Measurements from ENCODE around the gene LDLRAP1.

Gene LDLRAP1

DNA sequence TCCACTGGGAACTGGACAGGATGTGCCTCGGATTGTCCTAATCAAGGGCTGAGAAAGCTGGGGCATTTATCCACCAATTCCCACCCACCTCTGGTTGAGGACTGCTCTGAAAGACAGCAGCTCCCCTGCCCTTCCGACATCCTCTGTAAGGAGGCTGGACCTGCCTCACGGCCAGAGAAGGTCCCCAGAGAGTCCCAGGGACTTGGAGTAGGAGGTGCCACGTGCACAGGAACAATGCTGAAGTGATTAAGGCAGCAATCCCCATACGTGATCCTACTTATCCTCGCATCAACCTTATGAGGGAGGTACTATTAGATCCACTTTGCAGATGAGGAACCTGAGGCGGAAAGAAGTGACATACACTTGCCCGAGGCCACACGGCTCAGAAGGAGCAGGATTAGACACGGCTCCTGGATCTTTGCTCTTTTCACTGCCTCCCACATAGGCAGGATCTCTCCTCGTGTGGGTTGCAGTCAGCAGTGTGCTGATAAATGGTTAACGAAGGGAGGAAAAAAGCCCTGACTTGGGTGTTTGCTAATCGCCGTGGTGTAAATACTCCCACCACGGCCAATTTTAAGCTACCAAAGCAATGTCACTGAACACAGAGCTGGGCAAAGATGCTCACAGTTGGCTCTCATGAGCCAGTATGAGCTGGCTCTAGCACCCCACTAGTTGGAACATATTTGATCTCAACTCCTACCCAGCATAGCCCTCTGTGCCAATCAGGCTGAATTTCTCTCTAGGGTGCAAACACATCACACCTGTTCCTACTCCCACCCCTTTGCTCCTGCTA is 18.6 kb upstream of the LDLRAP1 start:
- no peak for DNase-seq

DNA sequence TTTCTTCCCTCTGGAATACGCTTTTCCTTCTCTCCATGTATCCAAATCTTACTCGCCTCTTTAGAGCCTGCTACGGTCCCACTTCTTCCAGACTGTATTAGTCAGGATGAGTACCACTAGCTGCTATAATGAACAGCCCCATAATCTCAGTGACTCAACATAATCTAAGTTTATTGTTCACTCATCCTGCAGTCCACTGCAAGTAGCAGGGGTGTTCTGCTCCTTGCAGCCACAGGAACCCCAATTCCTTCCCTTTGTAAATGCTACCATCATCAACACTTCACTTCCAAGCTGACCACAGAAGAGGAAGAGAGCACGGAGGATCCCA is 18.1 kb upstream of the LDLRAP1 start:
- DNase-seq = no peak

DNA sequence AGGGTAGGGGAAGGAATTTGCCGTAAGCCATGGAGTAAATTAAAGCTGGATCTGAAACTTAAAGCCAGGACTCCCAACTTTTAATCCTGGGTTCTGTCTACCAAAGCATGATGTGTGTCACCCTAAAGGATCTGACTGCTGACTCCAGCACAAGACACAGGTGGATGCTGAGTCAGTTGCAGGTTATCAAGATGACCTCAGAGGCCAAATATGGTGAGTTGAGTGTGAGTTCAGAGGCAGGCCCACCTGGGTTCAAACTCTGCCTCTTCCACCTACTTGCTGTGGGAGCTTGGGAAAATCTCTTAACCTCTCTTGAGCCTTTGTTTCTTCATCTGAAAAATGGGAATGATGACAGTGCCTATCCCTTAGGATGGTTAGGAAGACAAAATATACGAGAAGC is 16.7 kb upstream of the LDLRAP1 start:
- no peak for DNase-seq

DNA sequence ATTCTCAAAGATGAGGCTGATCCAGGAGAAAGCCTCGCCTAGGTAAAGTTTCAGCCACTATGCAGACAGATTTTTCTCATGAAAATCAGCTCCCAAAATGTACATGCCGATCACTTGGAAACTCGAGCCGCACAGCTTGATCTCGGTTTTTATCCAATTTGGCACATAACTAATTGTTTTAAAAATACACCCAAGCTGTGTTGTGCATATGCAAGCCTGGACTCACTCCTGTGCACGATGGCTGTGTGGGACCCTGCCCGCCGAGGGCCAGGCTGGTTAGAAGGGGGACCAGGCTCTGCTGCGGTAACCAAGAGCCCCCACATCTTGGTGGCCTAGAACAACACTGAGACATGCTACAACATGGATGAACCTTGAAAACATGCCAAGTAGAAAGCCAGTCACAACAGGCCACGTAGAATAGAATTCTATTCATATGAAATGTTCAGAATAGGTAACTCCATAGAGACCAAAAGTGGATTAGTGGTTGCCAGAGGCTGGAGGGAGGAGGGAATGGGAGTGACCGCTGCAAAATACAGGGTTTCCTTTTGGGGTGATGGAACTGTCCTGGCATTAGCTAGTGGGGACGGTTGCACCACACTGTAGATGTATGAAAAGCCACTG is 16.1 kb upstream of the LDLRAP1 start:
- DNase-seq = no peak

DNA sequence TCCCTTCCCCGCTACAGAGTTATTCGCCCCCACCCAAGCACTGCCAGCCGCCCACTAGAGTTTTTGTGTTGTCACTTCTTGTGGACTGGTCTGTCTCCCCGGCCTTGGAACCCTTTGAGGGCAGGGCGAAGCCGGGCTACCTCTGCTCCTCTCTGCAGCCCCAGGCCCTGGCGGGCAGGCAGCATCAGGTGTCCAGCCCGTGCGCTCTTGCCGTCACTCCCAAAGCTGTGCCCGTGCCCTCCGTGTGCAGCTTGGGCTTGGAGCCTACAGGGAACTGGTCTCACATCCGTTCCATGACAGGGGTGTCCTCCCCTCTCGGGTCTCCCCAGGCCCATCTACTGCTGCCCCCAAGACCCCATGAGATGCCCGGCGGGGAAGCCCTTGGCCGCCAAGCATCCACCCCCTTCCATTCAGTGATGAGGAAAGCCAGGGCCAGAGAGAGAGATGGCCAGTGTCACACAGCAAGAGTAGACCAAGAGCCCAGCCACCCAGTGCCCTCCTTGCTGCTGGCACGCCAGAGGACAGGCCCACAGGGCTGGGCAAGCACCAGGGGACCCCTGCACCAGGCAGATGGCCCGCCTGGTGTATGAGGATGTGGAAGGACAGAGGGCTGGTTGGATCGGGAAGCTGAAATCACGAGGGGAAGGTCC is 15.3 kb upstream of the LDLRAP1 start:
- no peak for DNase-seq

DNA sequence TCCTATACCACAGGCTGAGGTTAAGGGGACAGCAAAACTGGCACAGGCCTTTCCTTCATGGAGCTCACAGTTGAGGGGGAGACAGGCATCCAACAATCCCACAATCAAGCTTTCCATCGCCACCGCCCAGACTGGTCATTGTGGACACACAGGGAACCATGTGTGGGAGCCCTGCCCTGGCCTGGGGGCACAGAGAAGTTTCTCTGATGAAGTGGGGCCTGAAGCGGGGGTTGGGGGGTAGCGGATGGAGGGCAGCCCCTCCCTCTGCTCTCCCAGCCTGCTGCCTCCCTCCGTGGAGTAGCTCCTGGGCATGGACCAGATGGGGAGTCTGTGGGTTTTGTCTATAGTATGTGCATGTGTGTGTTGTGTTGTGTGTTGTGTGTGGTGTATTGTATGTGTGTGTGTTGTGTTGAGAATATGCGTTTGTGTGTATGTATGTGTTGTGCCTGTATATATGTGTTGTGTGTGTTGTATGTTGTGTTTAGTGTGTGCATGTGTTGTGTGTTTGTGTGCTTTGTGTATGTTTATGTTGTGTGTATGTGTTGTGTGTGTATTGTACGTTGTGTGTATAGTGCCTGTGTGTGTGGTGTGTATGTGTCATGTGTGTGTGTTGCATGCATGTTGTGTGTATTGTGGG is 14.4 kb upstream of the LDLRAP1 start:
- no peak for DNase-seq

DNA sequence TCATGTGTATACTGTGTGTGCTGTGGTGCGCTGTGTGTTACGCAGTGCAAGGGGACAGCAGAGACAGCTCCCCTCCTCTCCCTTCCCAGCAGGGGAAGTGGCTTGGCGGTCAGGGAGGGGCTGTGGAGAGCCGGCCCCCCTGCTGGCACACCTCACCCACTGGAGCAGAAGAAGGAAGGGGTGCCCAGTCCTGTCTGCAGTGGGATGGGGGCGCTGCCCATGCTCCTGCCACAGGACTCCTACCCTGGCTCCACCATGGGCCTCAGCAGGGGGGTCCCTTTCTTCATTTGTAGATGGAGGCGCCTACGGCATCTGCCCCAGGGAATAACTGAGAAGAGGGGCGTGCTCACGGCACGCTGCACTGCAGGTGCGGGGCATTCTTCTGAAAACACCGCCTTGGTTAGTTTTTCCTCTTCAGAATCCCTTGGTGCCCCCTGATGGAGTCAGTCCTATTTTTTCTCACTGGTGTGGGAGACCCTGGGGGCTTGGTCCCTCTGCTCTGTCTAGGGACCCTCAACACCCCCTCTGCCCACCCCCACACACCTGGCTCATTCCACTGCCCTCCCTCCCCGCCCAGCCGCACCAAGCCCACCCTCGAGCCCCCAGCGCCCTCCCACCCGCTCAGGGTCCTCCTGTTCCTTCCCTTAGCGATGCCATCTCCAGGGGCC is 13.8 kb upstream of the LDLRAP1 start:
- DNase-seq = no peak

DNA sequence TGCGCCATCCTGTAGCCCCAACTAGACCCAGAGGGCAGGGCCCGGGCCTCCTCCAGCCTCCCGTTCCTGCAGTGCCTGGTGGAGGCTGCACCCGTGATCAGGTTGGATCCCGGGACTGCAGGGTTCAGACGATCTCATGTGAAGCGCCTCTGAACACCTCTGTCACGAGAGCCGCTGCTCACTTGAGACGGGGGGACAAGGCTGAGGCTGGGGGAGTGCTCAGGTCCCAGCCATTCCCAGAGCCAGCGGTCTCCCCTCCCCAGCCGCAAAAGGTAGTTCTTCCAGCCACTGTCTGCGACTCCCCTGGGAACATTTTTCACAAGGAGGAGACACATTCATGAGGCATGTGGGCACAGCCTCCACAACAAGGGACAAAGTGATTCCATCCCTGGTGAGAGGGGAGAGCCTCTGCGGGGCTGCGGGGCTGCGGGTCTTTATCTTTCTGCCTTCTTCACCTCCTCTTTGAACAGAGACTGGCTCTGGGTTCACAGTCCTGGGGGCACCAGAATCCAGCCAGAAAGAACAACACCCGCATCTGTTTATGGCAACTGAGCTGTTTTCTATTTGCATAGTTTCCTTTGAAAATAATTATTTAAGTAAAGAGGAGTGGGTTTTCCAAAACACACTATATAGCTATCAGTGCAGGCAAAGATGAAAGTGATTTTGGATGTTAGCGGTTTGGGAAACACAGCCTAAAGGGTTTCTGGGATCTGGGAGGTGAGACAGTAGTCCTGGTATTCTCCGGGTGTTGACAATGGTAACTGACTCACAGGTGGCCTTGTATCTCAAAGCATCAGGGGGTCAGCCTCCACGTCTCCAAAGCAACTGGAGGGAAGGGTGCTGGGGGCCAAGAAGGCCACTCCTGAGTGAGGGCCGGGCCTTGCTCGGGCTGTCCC is 13.0 kb upstream of the LDLRAP1 start:
- DNase-seq = no peak

DNA sequence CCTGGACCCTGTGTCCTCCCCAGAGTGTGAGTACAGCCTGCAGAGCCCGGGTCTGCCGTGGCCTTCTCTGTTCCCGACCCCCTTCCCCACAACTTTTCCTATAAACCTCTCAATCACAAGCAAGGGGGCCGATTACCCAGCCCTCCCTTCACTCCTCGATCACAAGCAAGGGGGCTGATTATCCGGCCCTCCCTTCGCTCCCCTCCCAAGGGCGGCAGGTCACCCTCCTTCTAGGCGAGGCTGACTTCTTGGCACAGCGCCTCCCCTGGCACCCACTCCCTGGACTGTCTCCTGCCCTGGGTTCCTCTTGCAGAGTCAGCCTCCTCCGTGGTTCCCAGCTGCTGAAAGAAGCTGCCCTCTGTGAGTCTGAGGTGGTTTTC is 12.3 kb upstream of the LDLRAP1 start:
- no peak for DNase-seq

DNA sequence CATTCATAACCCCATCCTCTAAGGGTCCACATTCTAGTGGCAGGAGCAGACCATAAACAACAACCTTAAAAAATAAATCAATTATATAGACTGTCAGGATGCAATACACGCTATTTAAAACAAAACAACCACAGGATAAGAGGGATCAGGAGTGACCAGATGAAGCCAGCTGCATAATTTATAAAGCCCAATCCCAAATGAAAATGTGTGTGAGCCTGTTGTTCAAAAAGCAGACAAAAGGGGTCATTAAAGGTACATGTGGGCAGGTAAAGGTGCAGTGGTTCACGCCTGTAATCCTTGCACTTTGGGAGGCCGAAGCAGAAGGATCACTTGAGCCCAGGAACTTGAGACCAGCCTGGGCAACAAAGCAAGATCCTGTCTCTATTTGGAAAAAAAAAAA is 10.4 kb upstream of the LDLRAP1 start:
- DNase-seq = no peak

DNA sequence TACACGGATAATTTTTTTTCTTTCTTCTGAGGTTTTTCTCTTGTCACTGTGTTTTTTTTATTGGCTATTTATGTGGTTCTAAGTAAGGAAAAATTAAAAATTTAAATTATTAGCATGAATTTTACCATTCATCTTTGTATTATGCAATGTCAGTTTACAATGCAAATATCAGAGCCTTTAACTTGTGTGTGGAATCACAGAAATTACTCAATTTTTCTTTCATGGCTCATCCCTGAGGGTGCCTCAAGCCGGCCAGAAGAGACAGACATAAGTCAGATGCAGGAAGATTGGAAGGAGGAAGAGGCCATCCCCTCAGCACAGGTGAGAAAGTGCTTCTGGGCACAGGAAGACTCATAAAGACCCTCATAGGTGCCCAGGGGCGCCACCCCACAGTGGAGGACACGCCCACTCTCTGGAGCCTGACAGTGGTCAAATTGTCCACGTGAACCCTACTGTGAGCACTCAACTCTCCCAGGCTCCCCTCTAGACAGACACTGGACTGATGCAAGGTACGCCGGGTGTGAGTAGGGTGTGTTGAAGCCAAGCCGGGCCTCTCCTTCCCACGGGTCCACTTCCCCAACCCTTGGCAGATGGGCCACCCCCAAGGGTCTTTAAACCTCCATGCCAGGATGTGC is 9.5 kb upstream of the LDLRAP1 start:
- DNase-seq = no peak

DNA sequence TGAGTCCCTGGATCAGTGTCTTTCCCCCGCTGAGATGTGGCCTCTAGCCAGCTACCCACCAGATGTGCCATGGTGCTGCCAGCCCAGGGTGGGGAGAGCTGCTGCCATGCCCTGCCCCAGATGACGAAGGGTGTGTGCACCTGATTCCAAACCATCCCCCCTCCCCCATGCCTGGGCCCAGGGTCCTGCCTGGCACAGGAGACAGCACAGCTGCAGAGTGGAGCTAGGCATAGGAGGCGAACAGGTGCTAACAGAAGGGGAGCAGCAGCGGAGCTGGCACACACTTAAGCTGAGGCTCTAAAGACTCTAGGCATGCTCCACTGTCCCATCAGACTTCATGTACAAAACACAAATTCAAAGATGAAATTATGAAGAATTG is 9.0 kb upstream of the LDLRAP1 start:
- DNase-seq = no peak

DNA sequence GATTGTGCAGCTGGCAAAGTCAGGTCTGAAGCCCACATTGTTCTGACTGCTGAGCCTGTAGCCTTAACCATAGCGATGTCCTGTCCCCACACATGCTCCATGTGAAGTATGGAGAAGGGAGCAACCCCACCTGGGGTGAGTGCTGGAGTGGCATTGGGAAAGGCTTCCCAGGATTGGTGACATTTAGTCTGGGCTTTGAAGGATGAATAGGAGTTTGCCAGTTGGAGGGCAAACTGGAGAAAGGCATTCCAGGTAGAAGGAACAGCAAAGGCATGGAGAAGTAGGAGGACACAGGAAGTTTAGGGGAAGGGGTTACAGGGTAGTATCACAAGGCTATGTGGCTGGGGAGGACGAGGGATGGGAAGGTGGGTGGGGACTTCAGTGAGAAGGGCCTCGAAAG is 7.3 kb upstream of the LDLRAP1 start:
- DNase-seq = no peak

DNA sequence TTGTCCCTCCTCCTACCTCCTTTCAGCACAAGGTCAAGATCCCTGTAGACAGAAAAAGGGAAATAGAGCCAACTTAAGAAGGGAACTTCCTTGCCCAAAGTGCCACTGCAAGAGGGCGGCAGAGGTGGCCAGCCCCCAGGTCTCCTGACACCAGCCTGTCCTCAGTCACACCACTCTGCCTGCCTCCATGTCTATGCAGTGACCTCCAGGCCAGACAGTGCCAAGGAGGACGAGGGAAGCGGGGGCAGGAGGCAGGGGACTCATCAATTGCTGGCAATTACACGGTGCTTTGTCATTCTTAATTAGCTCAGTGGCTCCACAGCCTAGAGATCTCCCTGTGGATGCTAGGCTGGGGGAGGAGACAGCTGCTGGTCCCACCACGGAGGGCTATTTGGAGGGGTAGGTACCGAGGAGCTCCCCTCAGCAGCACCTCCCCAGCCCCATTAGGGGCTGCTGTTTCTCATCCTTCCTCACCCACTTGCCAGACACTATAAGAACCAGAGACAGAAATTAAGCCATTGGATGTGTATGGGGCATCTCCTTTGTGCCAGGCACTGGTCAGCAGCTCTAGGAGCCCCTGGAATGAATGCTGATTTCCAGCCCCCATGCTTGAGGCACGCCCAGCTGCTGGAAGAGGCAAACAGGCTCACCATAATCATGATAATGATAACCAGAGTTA is 6.1 kb upstream of the LDLRAP1 start:
- no peak for DNase-seq

DNA sequence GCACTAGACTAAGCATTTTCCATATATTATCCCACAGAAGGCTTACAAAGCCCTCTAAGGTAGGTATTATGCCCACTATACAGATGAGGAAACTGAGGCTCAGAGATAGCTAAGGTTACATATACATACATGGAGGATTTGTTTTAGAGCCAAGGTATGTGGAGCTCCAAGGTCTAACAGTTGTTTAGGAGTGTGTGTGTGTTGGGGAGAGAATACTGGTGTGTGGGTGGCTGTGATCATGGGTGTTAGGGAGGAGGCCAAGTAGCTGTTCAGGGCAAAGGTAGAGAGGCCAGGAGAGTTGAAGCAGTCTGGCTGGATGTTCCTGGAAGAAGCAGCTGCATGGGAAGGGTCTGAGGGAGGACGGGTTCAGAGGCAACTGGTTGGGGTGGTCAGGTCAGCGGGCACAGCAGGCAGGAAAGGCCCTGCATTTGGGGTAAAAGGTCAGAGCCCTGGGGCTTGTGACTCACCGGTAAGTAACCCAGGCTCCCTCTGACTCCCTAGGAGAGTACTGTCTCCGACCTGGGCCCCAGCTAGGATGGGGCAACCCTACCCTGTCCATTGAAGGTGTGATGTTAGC is 5.1 kb upstream of the LDLRAP1 start:
- no peak for DNase-seq

DNA sequence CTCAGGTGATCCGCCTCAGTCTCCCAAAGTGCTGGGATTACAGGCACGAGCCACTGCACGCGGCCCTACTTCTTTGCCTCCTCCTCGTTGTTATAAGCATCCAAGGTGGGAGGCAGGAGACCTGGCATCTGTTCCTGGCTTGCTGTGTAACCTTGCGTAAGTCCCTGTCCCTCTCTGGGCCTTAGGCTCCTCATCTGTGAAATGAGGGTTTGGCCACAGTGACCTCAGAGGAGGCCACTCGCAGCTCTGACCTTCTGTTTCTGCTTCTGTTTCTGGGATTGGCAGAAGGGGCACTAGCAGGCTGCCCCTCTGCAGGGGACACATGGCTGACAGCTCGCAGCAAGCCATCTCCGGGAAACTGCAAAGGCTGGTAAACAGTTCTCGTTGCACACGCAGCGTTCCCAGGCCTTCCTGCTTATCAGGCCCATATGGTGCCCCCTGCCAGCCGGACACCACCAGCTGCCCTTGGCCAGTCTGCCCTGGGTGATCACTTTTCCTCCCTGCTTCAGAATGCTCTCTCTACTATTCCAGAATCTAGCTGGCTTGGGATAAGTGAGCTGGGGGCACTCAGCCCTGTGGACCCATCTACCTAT is 2.6 kb upstream of the LDLRAP1 start:
- DNase-seq = no peak

DNA sequence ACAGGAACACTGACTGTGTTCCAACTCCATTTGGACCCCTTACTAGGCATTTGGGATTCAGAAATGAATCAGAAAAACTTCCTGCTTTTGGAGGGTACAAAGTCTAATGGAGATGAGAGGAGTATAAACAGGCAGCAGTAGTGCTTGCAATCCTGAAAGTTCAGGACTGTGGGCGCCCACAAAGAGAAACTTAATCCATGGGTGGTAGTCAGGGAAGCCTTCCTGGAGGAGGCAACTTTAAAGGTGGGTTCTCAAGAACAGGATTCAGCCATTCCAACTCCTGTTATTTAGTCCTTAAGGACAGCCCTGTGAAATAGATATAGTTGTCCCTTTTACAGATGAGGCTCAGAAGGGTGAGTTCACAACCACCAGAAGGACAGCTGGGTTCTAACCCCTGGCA is 2.0 kb upstream of the LDLRAP1 start:
- DNase-seq = no peak

DNA sequence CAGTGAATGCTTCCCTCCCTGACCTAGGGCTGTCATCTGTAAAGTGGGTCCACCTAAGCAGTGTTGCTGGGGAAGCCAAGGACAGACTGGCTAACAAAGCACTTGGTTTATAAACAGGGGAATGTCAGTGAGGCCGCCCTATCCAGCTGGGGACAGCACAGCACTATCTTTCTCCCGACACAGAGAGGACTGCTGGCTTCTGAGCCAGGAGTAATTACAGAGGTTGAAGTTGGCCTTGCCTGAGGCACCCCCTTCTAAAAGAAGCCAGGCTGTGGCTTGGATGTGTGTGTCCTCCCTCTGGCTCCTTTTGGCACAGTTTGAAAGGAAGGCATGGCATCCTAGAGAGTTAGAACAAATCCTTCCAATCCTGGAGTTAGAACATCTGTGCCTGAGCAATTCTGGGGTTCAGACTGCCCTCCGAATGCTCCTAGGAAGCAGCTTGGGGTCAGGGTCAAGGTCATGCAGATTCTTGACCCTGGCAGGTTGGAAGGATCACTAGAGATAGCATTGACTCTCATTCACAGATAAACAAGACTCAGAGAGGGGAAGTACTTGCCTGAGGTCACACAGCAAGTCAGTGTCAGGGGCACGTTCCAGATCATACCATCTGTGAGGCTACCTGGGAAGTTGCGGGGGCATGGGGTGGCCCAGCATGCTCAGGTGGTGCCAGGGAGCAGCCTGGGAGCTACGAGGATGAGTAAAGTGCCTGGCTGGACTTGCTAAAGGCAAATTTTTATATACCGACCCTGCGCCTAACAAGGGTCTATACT is 1.3 kb upstream of the LDLRAP1 start:
- no peak for DNase-seq

DNA sequence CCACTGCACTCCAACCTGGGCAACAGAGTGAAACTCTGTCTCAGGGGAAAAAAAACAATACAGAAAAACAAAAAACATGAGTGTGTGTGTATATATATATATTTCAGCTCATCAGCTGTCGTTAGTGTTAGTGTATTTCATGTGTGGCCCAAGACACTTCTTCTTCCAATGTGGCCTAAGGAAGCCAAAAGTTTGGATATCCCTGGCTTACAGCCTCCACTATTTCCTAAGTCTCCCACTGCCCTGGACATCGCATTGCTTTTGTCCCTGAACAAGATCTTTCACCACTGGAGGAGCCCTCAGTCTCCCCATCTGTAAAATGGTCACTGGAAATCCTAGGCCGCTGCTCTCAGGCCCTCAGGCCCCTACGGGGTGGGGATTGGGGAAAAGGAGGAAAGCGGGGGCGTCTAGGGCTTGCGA is 391 bp upstream of the LDLRAP1 start:
- DNase-seq = no peak

All from NCI-H774 (cell line).